Activated CD4-positive, alpha-beta memory T cell treated with anti-CD3 and anti-CD28 coated beads for 36 hours (primary cell): ENCODE results near the gene NIBAN1. TPM values are rescaled to one million over a fixed set of nuclear protein-coding genes. Genes with fewer than 3 reads are reported as not detected.

ENCODE experiments used
- CTCF ChIA-PET: fragments of 350-600 bp; sonication (Branson Sonifier 250); formaldehyde crosslinking; loops from one replicate; lab custom pipeline; 2021; ENCODE audit warnings: antibody characterized with exemption, inconsistent platforms; lab: Charles Lee
- POLR2A ChIA-PET: fragments of 350-600 bp; sonication (Branson Sonifier 250); formaldehyde crosslinking; loops from one replicate; lab custom pipeline; 2021; ENCODE audit warnings: antibody characterized with exemption; lab: Charles Lee
- DNase-seq: peaks from one replicate; pipeline ENCODE4 v3.0.0-alpha.2; 2020
- H3K27ac Mint-ChIP-seq: one replicate; pipeline ENCODE4 v1.8.0; 2021; ENCODE audit warnings: mixed read lengths
- H3K27me3 Mint-ChIP-seq: one replicate; pipeline ENCODE4 v1.8.0; 2021; ENCODE audit warnings: mixed read lengths
- H3K36me3 Mint-ChIP-seq: one replicate; pipeline ENCODE4 v1.8.0; 2021; ENCODE audit warnings: mixed read lengths
- H3K4me1 Mint-ChIP-seq: one replicate; pipeline ENCODE4 v1.8.0; 2021; ENCODE audit warnings: low read depth, mixed read lengths
- H3K4me3 Mint-ChIP-seq: one replicate; pipeline ENCODE4 v1.8.0; 2021; ENCODE audit warnings: mild to moderate bottlenecking, mixed read lengths
- H3K9me3 Mint-ChIP-seq: one replicate; pipeline ENCODE4 v1.8.0; 2021; ENCODE audit warnings: mixed read lengths
- intact Hi-C: fragments of 100-400 bp; cut with micrococcal nuclease; formaldehyde crosslinking; loops from one replicate; pipeline ENCODE4 v1.15.1; 2023
- total RNA-seq, 2 experiments: library from RNA; stranded (reverse); gene quantifications; one replicate each; pipeline ENCODE4 v1.2.3, GENCODE V29; 2021

Gene NIBAN1
- total RNA-seq, 2 experiments from 2014 or later, result 18.7 to 19.8 TPM

DNA sequence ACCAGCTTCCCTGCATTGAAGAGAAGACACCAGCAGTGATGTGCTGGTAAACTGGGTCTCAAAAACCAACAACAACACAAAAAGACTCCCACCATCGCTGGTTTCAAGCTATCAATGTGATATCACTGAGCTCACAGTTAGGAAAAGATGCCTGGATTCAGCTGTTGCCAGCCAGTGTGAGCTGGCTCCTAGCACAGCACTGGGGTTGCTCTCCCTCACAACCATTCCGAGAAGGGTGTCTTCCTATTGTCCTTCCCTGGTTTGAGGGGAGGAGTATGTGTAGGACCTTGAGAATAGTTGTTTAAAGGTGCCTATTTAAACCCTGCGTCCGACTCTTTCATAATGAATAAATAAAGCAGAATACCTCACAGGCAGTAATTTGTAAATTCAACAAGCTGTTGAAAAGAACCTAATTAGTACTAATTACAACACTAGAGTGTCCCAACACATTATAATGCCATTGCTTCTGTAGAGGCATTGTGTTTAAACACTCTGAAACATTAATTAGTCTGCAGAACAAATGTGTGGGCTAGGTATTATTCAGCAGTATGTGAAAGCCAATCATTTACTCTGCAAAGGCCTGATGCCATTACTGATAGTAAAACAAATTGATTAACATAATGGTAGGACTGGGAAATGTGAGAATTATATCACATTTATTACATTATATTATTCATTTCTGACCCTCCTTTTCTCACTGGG, 17.2 kb downstream of the NIBAN1 start:
- Mint-ChIP-seq H3K4me1 (peaks cover 24% of the 10 kb centered on the region), H3K27me3 (no peaks in the 10 kb centered on the region), H3K9me3 (no peaks in the 10 kb centered on the region), H3K4me3 (no peak overlapping the region), H3K27ac (no peak overlapping the region), H3K36me3 (peaks cover 7% of the 10 kb centered on the region)
- no peak for DNase-seq
- intact Hi-C loops, result no loop called here
- ChIA-PET CTCF (interaction anchor here (0.8 to 1.8 kb wide), 3 partner anchors 24 to 152 kb away, joined by 3 to 7 read pairs (median 3); no protein-coding TSS in a partner anchor), POLR2A (interaction anchor here (0.6 kb wide), 1 partner anchor 573 kb away, joined by 3 read pairs; no protein-coding TSS in a partner anchor)

DNA sequence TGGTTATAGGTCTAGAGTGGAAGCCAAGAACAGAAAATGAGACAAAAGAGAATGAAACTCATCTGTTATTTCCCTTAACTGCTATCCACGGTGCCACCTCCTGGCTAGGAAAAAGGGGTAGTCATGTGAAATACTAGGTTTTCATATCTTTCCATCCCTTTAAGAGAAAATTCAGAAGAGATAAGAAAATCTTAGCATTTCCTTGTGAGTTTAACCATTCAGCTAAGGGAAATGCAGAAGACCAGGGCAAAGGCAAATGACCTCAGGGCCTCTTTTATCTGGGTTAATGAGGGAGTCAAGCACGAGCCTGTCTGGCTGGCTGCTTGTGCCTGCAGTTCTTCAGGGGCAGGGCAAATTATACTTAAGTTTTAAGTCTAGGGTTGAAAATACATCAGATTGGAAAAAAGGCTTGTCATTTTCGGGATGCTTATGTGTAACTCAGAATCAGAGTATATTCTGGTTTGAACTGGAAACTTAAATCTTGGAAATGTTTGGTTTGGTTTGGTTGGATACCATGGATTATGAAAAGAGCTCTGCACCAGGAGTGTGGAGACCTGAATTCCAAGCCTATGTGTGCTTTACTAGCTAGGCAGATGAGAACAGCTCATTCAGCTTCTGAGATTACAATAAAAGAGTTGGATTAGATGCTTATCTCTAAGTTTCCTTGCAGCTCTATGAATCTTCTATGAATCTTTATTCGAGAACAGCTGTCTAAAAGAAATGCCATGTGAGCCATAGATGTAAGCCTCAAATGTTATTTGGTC, 19.9 kb downstream of the NIBAN1 start:
- POLR2A ChIA-PET, result interaction anchor here (0.7 to 1.8 kb wide), 4 partner anchors 17 to 199 kb away, joined by 3 to 15 read pairs (median 4); partner anchors contain the start of genes EDEM3 and NIBAN1
- no peaks in the 10 kb centered on the region for H3K27me3 Mint-ChIP-seq
- DNase-seq, result no peak

DNA sequence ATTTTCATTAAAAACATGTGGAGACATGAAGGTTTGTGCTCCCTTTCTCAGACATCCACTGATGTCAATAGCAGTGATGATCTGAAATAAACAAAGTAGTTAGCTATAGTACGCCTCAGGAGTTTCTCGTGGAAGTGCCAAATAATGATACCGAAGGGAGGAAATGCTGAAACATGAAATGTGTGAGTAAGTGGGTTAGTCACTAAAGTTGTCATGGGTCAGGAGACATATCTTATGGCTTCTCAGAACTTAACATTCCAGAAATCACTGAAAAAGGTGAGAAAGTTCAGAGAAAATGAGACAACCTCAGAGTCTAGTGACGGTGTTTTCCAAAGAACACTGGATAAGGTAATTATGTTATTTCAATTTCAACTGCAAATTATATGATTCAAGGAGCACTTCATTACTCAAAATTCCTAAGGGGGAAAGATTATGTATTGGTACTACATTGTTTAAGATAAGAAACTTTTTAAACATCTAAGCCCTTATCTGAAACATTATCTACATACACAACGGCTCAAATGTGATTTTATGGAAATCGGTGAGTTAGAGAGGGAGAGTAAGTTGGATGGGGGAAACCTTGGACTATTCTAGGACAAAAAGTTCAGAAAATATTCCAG, 20.6 kb downstream of the NIBAN1 start:
- Mint-ChIP-seq H3K4me1 (peaks cover 29% of the 10 kb centered on the region), H3K36me3 (peaks cover 3% of the 10 kb centered on the region), H3K27ac (peak overlapping the region; percentile 74), H3K9me3 (no peaks in the 10 kb centered on the region), H3K4me3 (peak overlapping the region; percentile 40), H3K27me3 (no peaks in the 10 kb centered on the region)
- no peak for DNase-seq
- POLR2A ChIA-PET, result interaction anchor here (0.6 to 1.8 kb wide), 6 partner anchors 16 to 87 kb away, joined by 3 to 15 read pairs (median 4); partner anchors contain the start of gene NIBAN1
- intact Hi-C loops, result loop anchor here (1.0 to 2.0 kb wide), 5 partner anchors 20 to 86 kb away; no protein-coding TSS in a partner anchor
- CTCF ChIA-PET, result interaction anchor here (0.6 to 1.6 kb wide), 3 partner anchors 24 to 217 kb away, joined by 3 read pairs; no protein-coding TSS in a partner anchor

More for the DNA sequence above, 19.9 kb downstream of the NIBAN1 start:
- Mint-ChIP-seq H3K27ac (peak overlapping the region; percentile 74), H3K4me3 (peak overlapping the region; percentile 40), H3K9me3 (no peaks in the 10 kb centered on the region), H3K36me3 (peaks cover 3% of the 10 kb centered on the region), H3K4me1 (peaks cover 29% of the 10 kb centered on the region)
- intact Hi-C loops, result no loop called here
- CTCF ChIA-PET, result interaction anchor here (0.9 to 1.0 kb wide), 3 partner anchors 20 to 149 kb away, joined by 3 to 4 read pairs (median 4); partner anchors contain the start of gene NIBAN1

DNA sequence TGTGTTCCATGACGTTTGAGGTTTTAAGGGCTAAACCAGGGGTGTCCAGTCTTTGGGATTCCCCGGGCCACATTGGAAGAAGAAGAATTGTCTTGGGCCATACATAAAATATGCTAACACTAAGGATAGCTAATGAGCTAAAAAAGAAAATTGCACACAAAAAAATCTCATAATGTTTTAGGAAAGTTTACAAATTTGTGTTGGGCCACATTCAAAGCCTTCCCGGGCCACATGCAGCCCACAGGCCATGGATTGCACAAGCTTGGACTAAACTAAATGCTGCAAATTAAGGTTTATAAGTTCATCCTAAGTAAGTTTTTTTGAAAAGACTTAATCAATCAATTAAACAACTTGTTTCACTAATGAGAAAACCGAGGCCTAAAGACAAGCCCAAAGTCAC, 21.9 kb downstream of the NIBAN1 start:
- intact Hi-C loops, result loop anchor here (2.0 kb wide), 1 partner anchor 22 kb away; no protein-coding TSS in a partner anchor
- Mint-ChIP-seq H3K9me3 (no peaks in the 10 kb centered on the region), H3K36me3 (peaks cover 3% of the 10 kb centered on the region), H3K4me3 (no peak overlapping the region), H3K27me3 (no peaks in the 10 kb centered on the region), H3K27ac (no peak overlapping the region), H3K4me1 (peaks cover 27% of the 10 kb centered on the region)
- POLR2A ChIA-PET, result no interaction called here
- CTCF ChIA-PET, result interaction anchor here (1.6 kb wide), 1 partner anchor 147 kb away, joined by 3 read pairs; no protein-coding TSS in a partner anchor
- no peak for DNase-seq

DNA sequence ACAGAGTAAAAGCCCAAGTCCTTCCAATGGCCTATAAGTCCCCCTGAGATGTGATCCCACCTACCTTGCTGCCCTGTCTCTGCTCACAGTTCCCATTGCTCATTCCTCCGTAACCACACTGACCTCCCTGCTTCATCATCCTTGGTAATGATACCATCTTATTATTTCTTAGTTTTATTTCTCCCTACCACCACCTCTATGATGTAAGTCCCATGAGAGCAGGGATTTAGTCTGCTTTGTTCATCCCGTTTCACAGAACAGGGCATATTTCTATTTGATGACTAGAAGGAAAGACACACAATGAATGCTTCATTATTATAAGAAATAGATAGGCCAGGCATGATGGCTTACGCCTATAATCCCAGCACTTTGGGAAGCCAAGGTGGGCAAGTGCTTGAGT, 22.5 kb downstream of the NIBAN1 start:
- intact Hi-C loops, result loop anchor here (2.0 kb wide), 1 partner anchor 21 kb away; no protein-coding TSS in a partner anchor
- H3K9me3 Mint-ChIP-seq, result no peaks in the 10 kb centered on the region
- no peak overlapping the region for H3K27ac Mint-ChIP-seq
- H3K4me1 Mint-ChIP-seq, result peaks cover 27% of the 10 kb centered on the region
- POLR2A ChIA-PET, result no interaction called here
- no peak overlapping the region for H3K4me3 Mint-ChIP-seq
- no peaks in the 10 kb centered on the region for H3K36me3 Mint-ChIP-seq
- H3K27me3 Mint-ChIP-seq, result no peaks in the 10 kb centered on the region
- DNase-seq, result no peak
- CTCF ChIA-PET, result interaction anchor here (1.3 kb wide), 1 partner anchor 85 kb away, joined by 3 read pairs; no protein-coding TSS in a partner anchor

DNA sequence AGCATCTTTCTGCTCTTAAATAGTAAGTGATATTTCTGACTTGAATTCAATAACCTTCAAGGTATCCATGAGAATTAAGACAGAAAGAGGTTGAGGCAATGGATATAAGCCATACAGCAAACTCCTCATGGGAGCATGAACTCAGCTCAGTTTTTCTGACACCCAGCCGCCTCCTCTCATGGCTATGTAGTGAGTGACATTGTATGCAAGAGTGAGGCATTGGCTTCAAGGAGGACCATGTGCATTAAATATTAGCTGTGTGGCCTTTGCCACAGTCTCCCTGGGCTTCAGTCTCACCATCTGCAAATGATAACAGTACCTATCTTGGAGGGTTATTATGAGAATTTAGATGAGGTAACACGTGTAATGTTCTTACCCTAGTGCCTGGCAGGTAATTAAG, 23.4 kb downstream of the NIBAN1 start:
- Mint-ChIP-seq H3K4me1 (peaks cover 31% of the 10 kb centered on the region), H3K27me3 (no peaks in the 10 kb centered on the region), H3K27ac (no peak overlapping the region), H3K4me3 (no peak overlapping the region), H3K36me3 (peaks cover 2% of the 10 kb centered on the region), H3K9me3 (no peaks in the 10 kb centered on the region)
- ChIA-PET POLR2A (no interaction called here), CTCF (interaction anchor here (0.7 to 1.3 kb wide), 3 partner anchors 19 to 84 kb away, joined by 3 to 4 read pairs (median 3); no protein-coding TSS in a partner anchor)
- intact Hi-C loops, result no loop called here
- no peak for DNase-seq

DNA sequence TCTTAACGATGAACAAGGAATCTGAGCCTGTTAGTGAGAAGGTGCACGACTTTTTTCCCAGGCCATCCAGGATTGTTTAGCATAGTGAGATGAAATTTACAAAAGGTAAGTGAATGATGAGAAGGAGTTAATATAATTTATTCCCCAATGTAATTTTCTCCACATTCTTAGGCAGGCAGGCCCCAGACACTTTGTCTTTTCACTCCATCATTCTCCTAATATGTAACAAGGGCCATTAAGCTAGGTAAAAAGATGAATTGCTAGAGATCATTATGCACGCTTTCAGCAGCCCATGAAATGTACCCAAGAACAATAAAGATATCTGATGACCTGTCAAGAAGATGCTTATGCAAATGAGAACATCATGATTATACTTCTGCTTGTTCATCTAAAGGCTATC, 24.1 kb downstream of the NIBAN1 start:
- Mint-ChIP-seq H3K27me3 (no peaks in the 10 kb centered on the region), H3K36me3 (peaks cover 2% of the 10 kb centered on the region), H3K4me1 (peaks cover 36% of the 10 kb centered on the region), H3K9me3 (no peaks in the 10 kb centered on the region), H3K4me3 (no peak overlapping the region), H3K27ac (no peak overlapping the region)
- POLR2A ChIA-PET, result no interaction called here
- CTCF ChIA-PET, result interaction anchor here (0.7 kb wide), 1 partner anchor 18 kb away, joined by 4 read pairs; no protein-coding TSS in a partner anchor
- no peak for DNase-seq
- intact Hi-C loops, result no loop called here

DNA sequence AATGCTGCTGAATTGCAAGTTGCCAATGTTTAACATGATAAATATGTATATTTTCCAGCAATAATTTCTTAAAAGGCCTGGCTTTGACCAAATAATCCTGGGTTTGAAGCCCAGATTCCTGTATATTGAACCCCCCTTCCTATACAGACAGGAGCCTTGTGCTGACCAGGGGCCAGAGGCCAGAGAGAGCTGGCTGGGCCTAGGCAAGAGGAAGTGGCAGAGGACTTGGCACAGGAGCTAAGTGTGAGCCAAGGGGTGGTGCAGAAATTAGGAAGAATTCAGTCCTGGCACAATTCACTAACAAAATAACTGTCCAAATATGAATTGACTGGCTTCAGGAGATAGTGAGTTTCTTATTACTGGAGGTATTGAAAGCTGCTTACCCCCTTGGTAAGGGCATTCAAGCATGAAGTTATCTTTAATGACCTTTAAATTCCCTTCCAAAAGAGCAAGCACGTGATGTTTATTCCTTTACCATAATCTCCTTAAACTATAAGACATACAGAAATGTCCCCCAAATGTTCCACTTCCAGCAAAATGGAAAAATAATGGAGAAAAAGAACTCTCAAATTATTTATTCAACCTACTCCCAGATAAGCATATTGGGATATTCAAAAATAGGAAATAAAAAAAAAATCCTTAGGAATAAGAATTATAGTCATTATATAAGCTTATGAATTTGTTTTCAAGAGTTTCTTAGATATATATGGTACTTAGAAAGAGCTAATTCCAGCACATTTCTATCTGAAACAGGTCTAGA, 26.6 kb downstream of the NIBAN1 start:
- intact Hi-C loops, result no loop called here
- Mint-ChIP-seq H3K27me3 (no peaks in the 10 kb centered on the region), H3K9me3 (no peaks in the 10 kb centered on the region), H3K27ac (no peak overlapping the region), H3K4me3 (no peak overlapping the region), H3K4me1 (peaks cover 22% of the 10 kb centered on the region), H3K36me3 (peaks cover 7% of the 10 kb centered on the region)
- DNase-seq, result no peak
- ChIA-PET POLR2A (no interaction called here), CTCF (no interaction called here)

DNA sequence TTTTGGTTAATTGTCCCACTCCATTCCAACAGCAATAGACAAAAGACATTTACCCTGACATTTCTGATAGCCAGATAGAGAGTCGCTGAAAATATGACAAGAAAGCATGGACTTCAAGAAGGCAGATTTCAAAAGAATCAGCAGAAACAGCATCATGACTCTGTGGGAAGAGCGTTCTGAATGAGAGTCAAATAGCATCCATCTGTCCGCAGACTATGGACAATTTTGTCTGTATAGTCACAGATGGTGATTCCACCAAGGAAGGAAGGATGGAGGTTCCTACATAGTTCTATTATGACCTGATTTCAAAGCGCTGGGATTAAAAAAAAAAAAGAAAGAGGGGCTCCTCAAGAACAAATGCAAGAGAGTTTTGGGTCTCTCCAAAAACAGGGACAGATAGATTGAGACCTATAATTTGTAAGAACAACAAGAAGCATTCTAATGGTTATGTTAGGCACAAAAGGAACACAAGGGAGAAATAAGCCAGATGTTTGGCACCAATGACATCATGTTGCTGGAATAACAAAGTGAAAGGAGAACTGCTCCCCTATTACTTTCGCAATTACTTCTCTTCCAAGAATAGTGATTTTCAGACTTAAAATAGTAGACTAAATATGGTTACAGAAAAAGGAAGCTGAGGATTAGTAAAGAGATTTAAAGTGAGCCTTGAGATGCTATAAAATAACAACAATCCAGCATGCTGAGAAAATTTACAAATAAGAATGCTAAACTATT, 28.5 kb downstream of the NIBAN1 start:
- no peak overlapping the region for H3K27ac Mint-ChIP-seq
- H3K9me3 Mint-ChIP-seq, result no peaks in the 10 kb centered on the region
- H3K4me3 Mint-ChIP-seq, result no peak overlapping the region
- no peak for DNase-seq
- intact Hi-C loops, result no loop called here
- no peaks in the 10 kb centered on the region for H3K27me3 Mint-ChIP-seq
- ChIA-PET POLR2A (no interaction called here), CTCF (no interaction called here)
- peaks cover 30% of the 10 kb centered on the region for H3K4me1 Mint-ChIP-seq
- H3K36me3 Mint-ChIP-seq, result peaks cover 7% of the 10 kb centered on the region

DNA sequence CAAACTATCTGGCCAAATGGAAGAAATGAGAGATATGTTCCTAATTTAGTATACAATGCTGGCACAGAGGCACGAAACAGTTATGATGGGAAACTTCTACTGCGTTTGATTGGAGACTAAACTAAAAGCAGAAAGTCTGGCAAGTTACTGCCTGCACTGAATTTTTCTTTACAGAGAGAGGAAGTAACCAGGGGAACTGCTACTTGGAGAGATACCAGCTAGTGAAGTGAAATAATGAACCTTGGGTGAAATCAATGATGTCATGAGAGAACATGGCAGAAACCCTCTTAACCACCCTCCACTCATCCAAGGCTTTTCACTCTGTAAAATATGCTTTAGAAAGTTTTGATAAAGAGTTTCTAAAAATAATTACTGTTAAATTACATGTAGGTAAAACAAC, 29.3 kb downstream of the NIBAN1 start:
- no peak overlapping the region for H3K27ac Mint-ChIP-seq
- peaks cover 7% of the 10 kb centered on the region for H3K36me3 Mint-ChIP-seq
- intact Hi-C loops, result no loop called here
- POLR2A ChIA-PET, result no interaction called here
- peaks cover 32% of the 10 kb centered on the region for H3K4me1 Mint-ChIP-seq
- H3K9me3 Mint-ChIP-seq, result no peaks in the 10 kb centered on the region
- no peaks in the 10 kb centered on the region for H3K27me3 Mint-ChIP-seq
- H3K4me3 Mint-ChIP-seq, result no peak overlapping the region
- DNase-seq, result no peak
- CTCF ChIA-PET, result no interaction called here
